D721Med (cell line): ENCODE results near the gene ENTREP1.

Source experiments
- DNase-seq: peaks from one replicate; pipeline ENCODE4 v3.0.0; 2011; ENCODE audit warnings: low spot score; ENCODE audit not compliant: insufficient read length
- FAIRE-seq: peaks from 2 replicates; lab custom pipeline; 2011; peaks lifted over from hg19 to GRCh38; lab: Jason Lieb, UNC
- CTCF ChIP-seq: IDR thresholded peaks from 2 replicates; pipeline ENCODE4 v1.5.1; 2012; ENCODE audit warnings: mild to moderate bottlenecking, control low read depth; ENCODE audit not compliant: insufficient read depth; ENCODE audit errors: missing control alignments

Gene ENTREP1

DNA sequence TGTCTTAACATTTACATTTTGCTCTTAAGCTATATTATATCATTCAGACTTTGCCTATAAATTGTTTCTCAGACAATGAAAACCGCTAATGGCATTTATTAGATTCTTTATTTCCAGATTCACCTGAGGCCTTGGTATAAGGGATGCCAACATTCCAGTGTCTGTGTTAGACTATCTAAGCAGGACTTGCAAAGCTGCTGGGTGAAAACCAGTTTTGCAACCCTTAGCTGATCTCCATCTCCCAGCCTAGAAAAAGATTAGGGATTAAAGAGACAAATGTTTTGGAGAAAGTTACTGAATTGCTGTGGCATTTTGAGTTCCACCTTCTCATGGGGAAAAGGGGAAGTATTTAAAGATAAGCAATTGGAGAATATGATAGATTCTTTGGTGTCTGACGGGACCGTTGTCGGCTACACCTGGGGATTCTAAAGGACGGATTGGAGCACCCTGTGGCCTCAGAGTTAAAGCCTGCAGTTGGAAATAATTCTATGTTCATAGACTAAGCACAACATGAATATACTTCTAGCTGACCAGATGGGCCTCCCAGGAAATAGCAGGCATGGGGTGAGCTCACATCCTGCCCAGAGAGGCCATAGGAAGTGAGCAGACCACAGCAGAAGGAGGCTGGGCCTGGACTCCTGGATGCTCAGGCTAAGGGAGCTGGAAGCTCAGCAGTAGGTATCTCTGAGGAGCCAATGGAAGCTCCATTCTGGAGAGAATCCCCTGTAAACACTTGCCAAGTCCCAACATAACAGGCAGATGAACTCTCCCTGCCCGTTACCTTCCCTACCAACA, 21.8 kb downstream of the ENTREP1 start:
- no peak for FAIRE-seq
- no peak for TF ChIP-seq CTCF

GRCh38 chr9:69347607-69348006, 22.6 kb downstream of the ENTREP1 start:
- no peak for TF ChIP-seq CTCF
- FAIRE-seq (no peak), DNase-seq (no peak)

More for the DNA sequence above, 21.8 kb downstream of the ENTREP1 start:
- DNase-seq = no peak

DNA sequence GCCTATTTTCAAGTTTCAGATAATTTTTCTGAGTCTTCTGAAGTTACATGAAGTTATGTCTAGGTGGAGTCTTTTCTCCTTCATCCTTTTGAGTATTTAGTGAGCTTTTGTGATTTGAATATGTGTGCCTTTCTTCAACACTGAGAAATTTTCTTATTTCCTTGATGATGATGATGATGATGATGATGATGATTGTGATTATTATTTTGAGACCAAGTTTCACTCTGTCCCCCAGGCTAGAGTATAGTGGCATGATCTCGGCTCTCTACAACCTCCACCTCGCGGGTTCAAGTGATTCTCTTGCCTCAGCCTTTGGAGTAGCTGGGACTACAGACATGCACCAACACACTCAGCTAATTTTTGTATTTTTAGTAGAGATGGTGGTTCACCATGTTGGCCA, 26.2 kb downstream of the ENTREP1 start:
- FAIRE-seq = no peak
- no peak for DNase-seq
- TF ChIP-seq CTCF = no peak

DNA sequence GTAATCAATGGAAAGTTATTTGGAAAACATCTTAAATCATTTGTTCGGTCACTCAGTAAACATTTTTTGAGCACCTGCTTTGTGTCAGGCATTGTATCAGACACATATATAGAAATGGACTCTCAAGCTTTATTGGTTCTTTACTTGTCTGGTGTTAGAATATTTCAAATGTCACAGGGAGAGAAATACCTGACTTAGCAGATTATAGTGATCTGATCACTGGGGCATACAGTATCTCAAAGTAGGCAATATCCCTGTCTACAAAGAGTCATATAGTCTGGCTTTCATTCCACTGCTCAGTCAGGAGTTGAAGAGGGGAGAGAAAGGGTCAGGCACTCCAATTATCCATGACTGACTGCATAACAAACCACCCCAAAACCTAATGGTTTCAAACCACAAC, 30.2 kb downstream of the ENTREP1 start:
- TF ChIP-seq CTCF = no peak
- FAIRE-seq (no peak), DNase-seq (no peak)

GRCh38 chr9:69357030-69357775, 32.2 kb downstream of the ENTREP1 start:
- DNase-seq (no peak), FAIRE-seq (no peak)
- no peak for TF ChIP-seq CTCF

GRCh38 chr9:69357821-69358220, 32.8 kb downstream of the ENTREP1 start:
- TF ChIP-seq CTCF = no peak
- FAIRE-seq (no peak), DNase-seq (no peak)

DNA sequence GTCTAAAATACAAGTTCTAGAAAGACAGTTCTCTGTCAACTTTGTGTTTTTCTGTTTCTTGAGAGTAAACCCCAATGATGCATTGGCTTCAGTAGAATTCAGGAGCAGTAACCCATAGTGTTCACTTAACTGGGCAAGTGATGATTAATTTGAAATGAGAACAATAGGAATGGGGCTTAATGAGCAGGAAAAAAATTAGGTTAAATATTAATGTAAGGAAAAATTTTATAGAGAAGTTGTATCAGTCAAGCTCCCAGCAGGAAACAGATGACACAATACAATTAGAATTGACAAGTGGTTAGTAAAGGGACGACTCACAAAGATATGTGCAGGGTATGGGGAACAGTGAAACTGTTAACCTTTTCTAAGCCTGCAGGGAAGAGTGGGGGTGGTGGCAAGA, 38.2 kb downstream of the ENTREP1 start:
- TF ChIP-seq CTCF = no peak
- FAIRE-seq (no peak), DNase-seq (no peak)
